ENCODE measurements around the gene COL6A1. TPM values are rescaled to one million over a fixed set of nuclear protein-coding genes. Genes with fewer than 3 reads are reported as not detected.
"Not testable (repeated sequence)": the region's sequence is repeated elsewhere in the genome, so short reads cannot be mapped to it uniquely, and the experiment has no call there.

The COL6A1 gene
- total RNA-seq, 1 donor = 538 TPM

GRCh38 chr21:45959182-45959581, 22.4 kb upstream of the COL6A1 start:
- TF ChIP-seq CTCF (IDR thresholded peaks at IDR 0.05; ENCODE audit: insufficient read depth, low read depth, low read length) = no peak
- DNase-seq (ENCODE audit: low read depth) = peak; percentile 58
- H3K4me3 ChIP-seq (ENCODE audit: low read depth, low read length) = no peak overlapping the region

- no peak for TF ChIP-seq CTCF (IDR thresholded peaks at IDR 0.05; ENCODE audit: insufficient read depth, low read depth, low read length)
- no peak for DNase-seq (ENCODE audit: low read depth)
- no peak overlapping the region for H3K4me3 ChIP-seq (ENCODE audit: low read depth, low read length)
Observed at GRCh38 chr21:45959779-45960390, 21.7 kb upstream of the COL6A1 start.

- not testable (repeated sequence) for DNase-seq (ENCODE audit: low read depth); H3K4me3 ChIP-seq (ENCODE audit: low read depth, low read length)
Observed at GRCh38 chr21:45961408-45961807, 20.2 kb upstream of the COL6A1 start.

GRCh38 chr21:45962531-45963231, 18.9 kb upstream of the COL6A1 start:
- no peak for TF ChIP-seq CTCF (IDR thresholded peaks at IDR 0.05; ENCODE audit: insufficient read depth, low read depth, low read length)

GRCh38 chr21:45963232-45963570, 18.4 kb upstream of the COL6A1 start:
- no peak for DNase-seq (ENCODE audit: low read depth)

More at GRCh38 chr21:45962531-45963231, 18.9 kb upstream of the COL6A1 start:
- no peak for DNase-seq (ENCODE audit: low read depth)
- H3K4me3 ChIP-seq (ENCODE audit: low read depth, low read length) = no peak overlapping the region

GRCh38 chr21:45964649-45965048, 16.9 kb upstream of the COL6A1 start:
- TF ChIP-seq CTCF (IDR thresholded peaks at IDR 0.05; ENCODE audit: insufficient read depth, low read depth, low read length) = no peak
- H3K4me3 ChIP-seq (ENCODE audit: low read depth, low read length) = no peak overlapping the region
- no peak for DNase-seq (ENCODE audit: low read depth)

More at GRCh38 chr21:45963232-45963570, 18.4 kb upstream of the COL6A1 start:
- H3K4me3 ChIP-seq (ENCODE audit: low read depth, low read length) = no peak overlapping the region
- no peak for TF ChIP-seq CTCF (IDR thresholded peaks at IDR 0.05; ENCODE audit: insufficient read depth, low read depth, low read length)

GRCh38 chr21:45965084-45965809, 16.3 kb upstream of the COL6A1 start:
- DNase-seq (ENCODE audit: low read depth) = no peak
- no peak overlapping the region for H3K4me3 ChIP-seq (ENCODE audit: low read depth, low read length)
- no peak for TF ChIP-seq CTCF (IDR thresholded peaks at IDR 0.05; ENCODE audit: insufficient read depth, low read depth, low read length)

Measured in fibroblast of villous mesenchyme (primary cell).